ENCODE measurements around the gene MFSD11. TPM values are rescaled to one million over a fixed set of nuclear protein-coding genes. Genes with fewer than 3 reads are reported as not detected.

Gene MFSD11
- total and polyA plus RNA-seq, 2 donors from 2014 or later = 12.5 to 22.6 TPM

GRCh38 chr17:76725580-76726230 lies 12.2 kb upstream of the MFSD11 start:
- Histone ChIP-seq H3K4me3 (ENCODE audit: low read length in 3 of 3) (peak overlapping the region; percentile 69 to 83 (median 81)), H3K36me3 (ENCODE audit: control insufficient read depth in 2 of 3, insufficient read depth in 3 of 3, low read length in 3 of 3) (peaks cover 0 to 26% (median 15%) of the 10 kb centered on the region in 3 donors), H3K27me3 (ENCODE audit: control insufficient read depth, insufficient read depth, low read length) (no peaks in the 10 kb centered on the region), H3K9ac (ENCODE audit: low read length in 3 of 3) (peak overlapping the region; percentile 47 to 95 (median 85)), H3K4me1 (ENCODE audit: control insufficient read depth in 2 of 3, insufficient read depth in 2 of 3, low read depth in 1 of 3, low read length in 3 of 3) (peaks cover 3 to 15% (median 12%) of the 10 kb centered on the region in 3 donors), H3K9me3 (ENCODE audit: control insufficient read depth in 2 of 3, insufficient read depth in 1 of 3, low read length in 3 of 3) (no peaks in the 10 kb centered on the region), H3K27ac (ENCODE audit: low read depth in 2 of 2, low read length in 2 of 2) (peak overlapping the region; percentile 99)
- FAIRE-seq (no peak), DNase-seq (peak; percentile 37 to 93 (median 74))
- no peak for TF ChIP-seq CTCF (IDR thresholded peaks at IDR 0.05; ENCODE audit: borderline replicate concordance, extremely low read depth, insufficient read depth)
- intact Hi-C loops (cut with DNase I) = no loop called here

GRCh38 chr17:76726231-76726775 lies 11.6 kb upstream of the MFSD11 start, which contains the start of gene JMJD6:
JMJD6 (minus strand) TSS chr17:76726606; CDS start chr17:76726475, 131 bp downstream.
- DNase-seq (peak; percentile 96 to 99 (median 98)), FAIRE-seq (no peak)
- Histone ChIP-seq H3K9ac (ENCODE audit: low read length in 3 of 3) (peak within 1 kb of the TSS; percentile 64 to 99 (median 85)), H3K27ac (ENCODE audit: low read depth in 2 of 2, low read length in 2 of 2) (peak within 1 kb of the TSS; percentile 99), H3K4me1 (ENCODE audit: control insufficient read depth in 2 of 3, insufficient read depth in 2 of 3, low read depth in 1 of 3, low read length in 3 of 3) (peaks cover 3 to 18% (median 12%) of the 10 kb centered on the region in 3 donors), H3K4me3 (ENCODE audit: low read length in 3 of 3) (peak within 1 kb of the TSS; percentile 76 to 96 (median 81)), H3K9me3 (ENCODE audit: control insufficient read depth in 2 of 3, insufficient read depth in 1 of 3, low read length in 3 of 3) (no peaks in the 10 kb centered on the region), H3K36me3 (ENCODE audit: control insufficient read depth in 2 of 3, insufficient read depth in 3 of 3, low read length in 3 of 3) (peaks cover 2 to 22% (median 10%) of the 10 kb centered on the region in 3 donors), H3K27me3 (ENCODE audit: control insufficient read depth, insufficient read depth, low read length) (no peaks in the 10 kb centered on the region)
- TF ChIP-seq CTCF (IDR thresholded peaks at IDR 0.05; ENCODE audit: borderline replicate concordance, extremely low read depth, insufficient read depth) = no peak
- intact Hi-C loops (cut with DNase I) = no loop called here

GRCh38 chr17:76726776-76727718 lies 10.9 kb upstream of the MFSD11 start, which contains the start of gene METTL23:
METTL23 (plus strand) TSS chr17:76726839; CDS start chr17:76729711, 2,872 bp downstream.
- DNase-seq (peak; percentile 80 to 95 (median 89)), FAIRE-seq (no peak)
- peak within 1 kb of the TSS; percentile 76 to 96 (median 81) for H3K4me3 ChIP-seq (ENCODE audit: low read length in 3 of 3)
- no peaks in the 10 kb centered on the region for H3K9me3 ChIP-seq (ENCODE audit: control insufficient read depth in 2 of 3, insufficient read depth in 1 of 3, low read length in 3 of 3)
- peak; percentile 32 for TF ChIP-seq CTCF (IDR thresholded peaks at IDR 0.05; ENCODE audit: borderline replicate concordance, extremely low read depth, insufficient read depth)
- H3K27me3 ChIP-seq (ENCODE audit: control insufficient read depth, insufficient read depth, low read length) = no peaks in the 10 kb centered on the region
- peak within 1 kb of the TSS; percentile 64 to 99 (median 85) for H3K9ac ChIP-seq (ENCODE audit: low read length in 3 of 3)
- peak within 1 kb of the TSS; percentile 99 for H3K27ac ChIP-seq (ENCODE audit: low read depth in 2 of 2, low read length in 2 of 2)
- peaks cover 3 to 18% (median 12%) of the 10 kb centered on the region in 3 donors for H3K4me1 ChIP-seq (ENCODE audit: control insufficient read depth in 2 of 3, insufficient read depth in 2 of 3, low read depth in 1 of 3, low read length in 3 of 3)
- peaks cover 3 to 19% (median 3%) of the 10 kb centered on the region in 3 donors for H3K36me3 ChIP-seq (ENCODE audit: control insufficient read depth in 2 of 3, insufficient read depth in 3 of 3, low read length in 3 of 3)
- intact Hi-C loops (cut with DNase I) = no loop called here
